ENCODE results near the gene FBRSL1.
"Not testable (repeated sequence)": the region's sequence is repeated elsewhere in the genome, so short reads cannot be mapped to it uniquely, and the experiment has no call there.

Gene FBRSL1

GRCh38 chr12:132530851-132531250, 40.9 kb downstream of the FBRSL1 start:
- DNase-seq (ENCODE audit: low read depth), result no peak
- H3K4me3 ChIP-seq (ENCODE audit: control insufficient read depth, low read depth, low read length), result no peak overlapping the region
- no peak for TF ChIP-seq CTCF (IDR thresholded peaks at IDR 0.05; ENCODE audit: control insufficient read depth, insufficient read depth, low read depth, low read length, missing control alignments)

GRCh38 chr12:132532711-132533583, 43.0 kb downstream of the FBRSL1 start:
- DNase-seq (ENCODE audit: low read depth); H3K4me3 ChIP-seq (ENCODE audit: control insufficient read depth, low read depth, low read length): not testable (repeated sequence)

GRCh38 chr12:132533584-132533958, 43.6 kb downstream of the FBRSL1 start:
- no peak for TF ChIP-seq CTCF (IDR thresholded peaks at IDR 0.05; ENCODE audit: control insufficient read depth, insufficient read depth, low read depth, low read length, missing control alignments)
- no peak for DNase-seq (ENCODE audit: low read depth)
- no peak overlapping the region for H3K4me3 ChIP-seq (ENCODE audit: control insufficient read depth, low read depth, low read length)

GRCh38 chr12:132534076-132534475, 44.1 kb downstream of the FBRSL1 start:
- no peak overlapping the region for H3K4me3 ChIP-seq (ENCODE audit: control insufficient read depth, low read depth, low read length)
- TF ChIP-seq CTCF (IDR thresholded peaks at IDR 0.05; ENCODE audit: control insufficient read depth, insufficient read depth, low read depth, low read length, missing control alignments), result no peak
- DNase-seq (ENCODE audit: low read depth), result no peak

- DNase-seq (ENCODE audit: low read depth), result no peak
- no peak overlapping the region for H3K4me3 ChIP-seq (ENCODE audit: control insufficient read depth, low read depth, low read length)
- no peak for TF ChIP-seq CTCF (IDR thresholded peaks at IDR 0.05; ENCODE audit: control insufficient read depth, insufficient read depth, low read depth, low read length, missing control alignments)
Measured at GRCh38 chr12:132535019-132535418, 45.1 kb downstream of the FBRSL1 start.

GRCh38 chr12:132536102-132536876, 46.3 kb downstream of the FBRSL1 start:
- H3K4me3 ChIP-seq (ENCODE audit: control insufficient read depth, low read depth, low read length), result no peak overlapping the region
- DNase-seq (ENCODE audit: low read depth), result no peak
- no peak for TF ChIP-seq CTCF (IDR thresholded peaks at IDR 0.05; ENCODE audit: control insufficient read depth, insufficient read depth, low read depth, low read length, missing control alignments)

GRCh38 chr12:132537049-132537448, 47.1 kb downstream of the FBRSL1 start:
- H3K4me3 ChIP-seq (ENCODE audit: control insufficient read depth, low read depth, low read length), result no peak overlapping the region
- TF ChIP-seq CTCF (IDR thresholded peaks at IDR 0.05; ENCODE audit: control insufficient read depth, insufficient read depth, low read depth, low read length, missing control alignments), result no peak
- DNase-seq (ENCODE audit: low read depth), result no peak
